AG04449 (cell line): ENCODE data around the gene ETS1.
A peak's percentile ranks its signal among the peaks of the same experiment; 100 is the strongest.

Experiments
- CTCF ChIA-PET: fragments of 350-600 bp; formaldehyde crosslinking; extraction: SDS; loops from one replicate; lab custom pipeline; 2021; ENCODE audit warnings: antibody characterized with exemption; lab: Yijun Ruan, JAX
- POLR2A ChIA-PET: fragments of 400-600, 350-600 bp; formaldehyde crosslinking; extraction: SDS; loops from one replicate; lab custom pipeline; 2020; ENCODE audit warnings: antibody characterized with exemption, inconsistent platforms; lab: Yijun Ruan, JAX
- DNase-seq: peaks from one replicate; pipeline ENCODE4 v3.0.0-alpha.2; 2010; ENCODE audit warnings: low read depth, low spot score
- H3K4me3 ChIP-seq: 2 replicates; pipeline ENCODE4 v1.5.1; 2011; ENCODE audit warnings: low read depth, mild to moderate bottlenecking, control low read depth, low read length
- TF ChIP-seq, protein P1 (sequence below): IDR thresholded peaks from one replicate; pipeline ENCODE4 v1.5.1; 2011; ENCODE audit warnings: mild to moderate bottlenecking, moderate library complexity, low read length, control low read depth, inconsistent platforms; ENCODE audit not compliant: insufficient read depth; ENCODE audit errors: missing control alignments

Gene ETS1

DNA sequence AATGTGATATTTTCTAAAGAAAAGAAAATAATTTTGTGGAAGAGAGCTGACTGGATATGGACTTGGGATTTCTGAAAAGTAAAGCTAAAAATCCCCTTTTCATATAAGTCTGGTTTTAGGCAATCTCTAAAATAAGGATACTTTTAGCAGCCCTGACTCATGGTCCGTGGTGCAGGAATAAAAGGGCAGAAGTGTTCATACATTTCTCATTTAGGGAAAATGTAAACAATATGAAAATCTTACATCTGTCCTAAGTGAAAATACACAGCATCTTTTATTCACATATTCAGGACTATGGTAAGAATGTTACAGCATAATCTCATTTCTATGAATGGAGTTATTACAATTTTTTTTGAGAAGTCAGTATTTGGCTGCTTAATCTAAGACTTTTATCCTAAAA is 735 bp upstream of the ETS1 start:
- no peak for DNase-seq
- H3K4me3 ChIP-seq, result no peak overlapping the region
- ChIA-PET POLR2A (no interaction called here), CTCF (interaction anchor here (0.9 to 2.1 kb wide), 3 partner anchors 10 to 243 kb away, joined by 3 to 6 read pairs (median 4); no protein-coding TSS in a partner anchor)
- TF ChIP-seq, protein P1, sequence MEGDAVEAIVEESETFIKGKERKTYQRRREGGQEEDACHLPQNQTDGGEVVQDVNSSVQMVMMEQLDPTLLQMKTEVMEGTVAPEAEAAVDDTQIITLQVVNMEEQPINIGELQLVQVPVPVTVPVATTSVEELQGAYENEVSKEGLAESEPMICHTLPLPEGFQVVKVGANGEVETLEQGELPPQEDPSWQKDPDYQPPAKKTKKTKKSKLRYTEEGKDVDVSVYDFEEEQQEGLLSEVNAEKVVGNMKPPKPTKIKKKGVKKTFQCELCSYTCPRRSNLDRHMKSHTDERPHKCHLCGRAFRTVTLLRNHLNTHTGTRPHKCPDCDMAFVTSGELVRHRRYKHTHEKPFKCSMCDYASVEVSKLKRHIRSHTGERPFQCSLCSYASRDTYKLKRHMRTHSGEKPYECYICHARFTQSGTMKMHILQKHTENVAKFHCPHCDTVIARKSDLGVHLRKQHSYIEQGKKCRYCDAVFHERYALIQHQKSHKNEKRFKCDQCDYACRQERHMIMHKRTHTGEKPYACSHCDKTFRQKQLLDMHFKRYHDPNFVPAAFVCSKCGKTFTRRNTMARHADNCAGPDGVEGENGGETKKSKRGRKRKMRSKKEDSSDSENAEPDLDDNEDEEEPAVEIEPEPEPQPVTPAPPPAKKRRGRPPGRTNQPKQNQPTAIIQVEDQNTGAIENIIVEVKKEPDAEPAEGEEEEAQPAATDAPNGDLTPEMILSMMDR, result no peak

- TF ChIP-seq, protein P1, result no peak
- POLR2A ChIA-PET, result no interaction called here
- no peak for DNase-seq
- CTCF ChIA-PET, result interaction anchor here (0.8 to 2.1 kb wide), 3 partner anchors 12 to 429 kb away, joined by 3 to 6 read pairs (median 3); no protein-coding TSS in a partner anchor
- no peak overlapping the region for H3K4me3 ChIP-seq
Observed at GRCh38 chr11:128586689-128587088, 669 bp downstream of the ETS1 start.

DNA sequence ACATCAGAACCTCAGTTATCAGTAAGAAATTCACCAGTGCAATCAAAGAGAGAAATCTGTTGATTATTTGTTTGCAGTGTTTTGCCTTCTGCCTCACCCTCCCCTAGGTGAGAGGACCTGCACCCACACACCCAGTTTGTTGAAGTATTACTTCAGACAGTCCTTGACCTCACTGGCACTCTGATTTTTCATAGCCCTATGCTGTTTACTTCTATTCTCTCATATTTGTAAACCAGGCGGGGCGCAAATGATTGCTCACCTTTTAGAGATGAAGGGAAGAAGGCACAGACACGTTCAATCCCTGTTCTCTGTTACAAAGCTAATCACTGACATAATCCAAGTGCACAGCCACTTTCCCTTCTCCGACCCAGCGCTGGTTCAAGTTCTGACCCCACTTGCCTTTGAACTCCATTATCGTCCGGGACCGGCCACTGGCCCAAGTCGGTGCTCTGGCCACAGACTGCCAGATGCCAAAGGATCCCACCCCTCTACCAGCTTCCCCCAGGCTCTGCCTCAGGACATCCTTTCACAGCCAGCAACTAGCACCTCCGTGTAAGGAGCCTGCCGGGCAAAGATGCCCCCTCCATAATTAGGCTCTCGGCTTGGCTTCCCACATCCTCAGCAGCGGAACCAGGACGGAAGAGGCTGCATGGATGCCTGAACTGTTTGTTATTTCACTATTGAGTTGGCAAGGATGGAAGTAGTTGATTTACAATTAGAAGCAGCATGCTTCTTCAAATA is 1.7 kb downstream of the ETS1 start:
- TF ChIP-seq, protein P1, result no peak
- ChIA-PET CTCF (no interaction called here), POLR2A (no interaction called here)
- H3K4me3 ChIP-seq, result no peak overlapping the region
- no peak for DNase-seq

- CTCF ChIA-PET, result interaction anchor here (1.3 kb wide), 1 partner anchor 412 kb away, joined by 4 read pairs; no protein-coding TSS in a partner anchor
- H3K4me3 ChIP-seq, result no peak overlapping the region
- TF ChIP-seq, protein P1, result no peak
- POLR2A ChIA-PET, result no interaction called here
- no peak for DNase-seq
Observed at GRCh38 chr11:128584253-128584652, 3.1 kb downstream of the ETS1 start.

GRCh38 chr11:128582496-128583366 is 4.6 kb downstream of the ETS1 start:
- TF ChIP-seq, protein P1, result no peak
- POLR2A ChIA-PET, result interaction anchor here (0.7 to 1.4 kb wide), 2 partner anchors 9 to 10 kb away, joined by 3 to 5 read pairs; no protein-coding TSS in a partner anchor
- peak; percentile 89 for DNase-seq
- H3K4me3 ChIP-seq, result no peak overlapping the region
- CTCF ChIA-PET, result interaction anchor here (1.5 to 1.7 kb wide), 2 partner anchors 28 to 48 kb away, joined by 4 to 5 read pairs; no protein-coding TSS in a partner anchor
